CD4-positive, alpha-beta T cell (primary cell): Measurements from ENCODE around the gene LOC128125822.

Source experiments
- ATAC-seq: fragments of 200-7000 bp; cut with Tn5 transposase; one replicate; pipeline ENCODE4 v1.10.0; 2022; ENCODE audit warnings: mild to moderate bottlenecking; ENCODE audit not compliant: poor library complexity
- CTCF ChIA-PET: fragments of 350-600 bp; sonication (Branson Sonifier 250); formaldehyde crosslinking; loops from one replicate; lab custom pipeline; 2021; ENCODE audit warnings: antibody characterized with exemption, inconsistent platforms; lab: Charles Lee
- POLR2A ChIA-PET: fragments of 350-600 bp; sonication (Branson Sonifier 250); formaldehyde crosslinking; loops from one replicate; lab custom pipeline; 2021; ENCODE audit warnings: antibody characterized with exemption, inconsistent platforms; lab: Charles Lee
- DNase-seq, 14 experiments: peaks; one replicate each; pipeline ENCODE4 v3.0.0-alpha.2; 2013 to 2020; ENCODE audit warnings: mixed read lengths in 2 of 14
- H3K27ac ChIP-seq, 2 donors: one replicate each; pipeline versions ENCODE4 v1.5.1 to v1.7.0; 2013; ENCODE audit warnings: low read length in 2 of 2, low read depth in 1 of 2, mild to moderate bottlenecking in 1 of 2
- H3K27me3 ChIP-seq, 2 experiments: 1 replicate in 1 of 2; 2 replicates in 1 of 2; pipeline versions ENCODE4 v1.6.1 to v1.7.0; 2013; ENCODE audit warnings: low read length in 2 of 2, control low read depth in 1 of 2, mild to moderate bottlenecking in 1 of 2, moderate library complexity in 1 of 2; ENCODE audit not compliant: insufficient read depth in 2 of 2, control insufficient read depth in 1 of 2
- H3K36me3 ChIP-seq: one replicate; pipeline ENCODE4 v1.6.1; 2013; ENCODE audit warnings: low read length, control low read depth; ENCODE audit not compliant: insufficient read depth
- H3K4me1 ChIP-seq: one replicate; pipeline ENCODE4 v1.6.1; 2013; ENCODE audit warnings: low read length, control low read depth; ENCODE audit not compliant: insufficient read depth
- H3K4me3 ChIP-seq: one replicate; pipeline ENCODE4 v1.5.1; 2013; ENCODE audit warnings: mild to moderate bottlenecking, low read length, moderate library complexity
- H3K9me3 ChIP-seq, 2 experiments: 1 replicate in 1 of 2; 2 replicates in 1 of 2; pipeline versions ENCODE4 v1.6.1 to v1.7.0; 2013; ENCODE audit warnings: low read length in 2 of 2, mild to moderate bottlenecking in 2 of 2, control low read depth in 1 of 2, moderate library complexity in 1 of 2; ENCODE audit not compliant: control insufficient read depth in 1 of 2, insufficient read depth in 1 of 2
- H3K27ac Mint-ChIP-seq: one replicate; pipeline ENCODE4 v1.8.0; 2020; ENCODE audit warnings: mixed read lengths
- H3K27me3 Mint-ChIP-seq: one replicate; pipeline ENCODE4 v1.8.0; 2021; ENCODE audit warnings: mixed read lengths
- H3K36me3 Mint-ChIP-seq: one replicate; pipeline ENCODE4 v1.8.0; 2021; ENCODE audit warnings: low read depth, mixed read lengths
- H3K4me1 Mint-ChIP-seq: one replicate; pipeline ENCODE4 v1.8.0; 2021; ENCODE audit warnings: low read depth, mixed read lengths
- H3K4me3 Mint-ChIP-seq: one replicate; pipeline ENCODE4 v1.8.0; 2020; ENCODE audit warnings: mild to moderate bottlenecking, mixed read lengths
- H3K9me3 Mint-ChIP-seq: one replicate; pipeline ENCODE4 v1.8.0; 2020; ENCODE audit warnings: mixed read lengths
- CTCF ChIP-seq: fragments of 200-600 bp; IDR thresholded peaks from one replicate; pipeline ENCODE4 v1.8.0; 2022; ENCODE audit warnings: antibody characterized with exemption, mild to moderate bottlenecking
- intact Hi-C, 2 experiments: fragments of 100-400 bp; cut with DNase I in 1 of 2; cut with micrococcal nuclease in 1 of 2; formaldehyde crosslinking; loops; one replicate each; pipeline versions ENCODE4 v1.15.1 to v1.9.0; 2023 to 2025; cut with DNase I, micrococcal nuclease

LOC128125822 gene

GRCh38 chr6:63549076-63549475 is 23.2 kb upstream of the LOC128125822 start:
- H3K36me3 ChIP-seq: no peaks in the 10 kb centered on the region
- ChIA-PET CTCF (interaction anchor here (1.4 kb wide), 1 partner anchor 49 kb away, joined by 3 read pairs; no protein-coding TSS in a partner anchor), POLR2A (no interaction called here)
- no peaks in the 10 kb centered on the region for H3K9me3 ChIP-seq
- DNase-seq: no peak
- Mint-ChIP-seq H3K27me3 (peaks cover 25% of the 10 kb centered on the region), H3K36me3 (no peaks in the 10 kb centered on the region), H3K27ac (no peak overlapping the region), H3K4me1 (no peaks in the 10 kb centered on the region), H3K9me3 (no peaks in the 10 kb centered on the region), H3K4me3 (no peak overlapping the region)
- no peaks in the 10 kb centered on the region for H3K4me1 ChIP-seq
- no peak overlapping the region for H3K27ac ChIP-seq
- peaks cover 0 to 7% of the 10 kb centered on the region in 2 experiments for H3K27me3 ChIP-seq
- no peak overlapping the region for H3K4me3 ChIP-seq
- intact Hi-C loops: no loop called here
- no peak for TF ChIP-seq CTCF
- ATAC-seq: no peak

- CTCF ChIA-PET: no interaction called here
Measured at GRCh38 chr6:63553208-63553607, 19.1 kb upstream of the LOC128125822 start.

GRCh38 chr6:63553900-63554299 is 18.4 kb upstream of the LOC128125822 start:
- H3K27ac ChIP-seq: no peak overlapping the region
- ChIA-PET CTCF (no interaction called here), POLR2A (no interaction called here)
- ATAC-seq (no peak), DNase-seq (no peak)
- no peaks in the 10 kb centered on the region for H3K9me3 Mint-ChIP-seq
- H3K4me3 ChIP-seq: no peak overlapping the region
- H3K27ac Mint-ChIP-seq: no peak overlapping the region
- peaks cover 5 to 7% of the 10 kb centered on the region in 2 experiments for H3K27me3 ChIP-seq
- H3K4me1 Mint-ChIP-seq: no peaks in the 10 kb centered on the region
- no peak for TF ChIP-seq CTCF
- no peaks in the 10 kb centered on the region for H3K36me3 Mint-ChIP-seq
- H3K4me1 ChIP-seq: no peaks in the 10 kb centered on the region
- no peaks in the 10 kb centered on the region for H3K9me3 ChIP-seq
- H3K36me3 ChIP-seq: no peaks in the 10 kb centered on the region
- H3K27me3 Mint-ChIP-seq: peaks cover 37% of the 10 kb centered on the region
- no peak overlapping the region for H3K4me3 Mint-ChIP-seq
- intact Hi-C loops: no loop called here

More at GRCh38 chr6:63553208-63553607, 19.1 kb upstream of the LOC128125822 start:
- H3K4me3 Mint-ChIP-seq: no peak overlapping the region
- intact Hi-C loops: no loop called here
- TF ChIP-seq CTCF: no peak
- no peak overlapping the region for H3K4me3 ChIP-seq
- POLR2A ChIA-PET: interaction anchor here (0.8 kb wide), 1 partner anchor 22 kb away, joined by 3 read pairs; no protein-coding TSS in a partner anchor
- no peaks in the 10 kb centered on the region for H3K9me3 ChIP-seq
- peaks cover 5 to 7% of the 10 kb centered on the region in 2 experiments for H3K27me3 ChIP-seq
- no peaks in the 10 kb centered on the region for H3K36me3 Mint-ChIP-seq
- peaks cover 34% of the 10 kb centered on the region for H3K27me3 Mint-ChIP-seq
- no peaks in the 10 kb centered on the region for H3K9me3 Mint-ChIP-seq
- H3K36me3 ChIP-seq: no peaks in the 10 kb centered on the region
- H3K4me1 ChIP-seq: no peaks in the 10 kb centered on the region
- H3K27ac ChIP-seq: no peak overlapping the region
- no peak for DNase-seq
- no peak overlapping the region for H3K27ac Mint-ChIP-seq
- no peaks in the 10 kb centered on the region for H3K4me1 Mint-ChIP-seq
- no peak for ATAC-seq
